LNCAP (cell line): ENCODE measurements around the gene ACACA.

ENCODE experiments used
- TF ChIP-seq, protein P1 (sequence below): fragments of 450-650 bp; IDR thresholded peaks from 2 replicates; pipeline ENCODE4 v1.5.1; 2017; ENCODE audit warnings: mild to moderate bottlenecking

Gene ACACA

DNA sequence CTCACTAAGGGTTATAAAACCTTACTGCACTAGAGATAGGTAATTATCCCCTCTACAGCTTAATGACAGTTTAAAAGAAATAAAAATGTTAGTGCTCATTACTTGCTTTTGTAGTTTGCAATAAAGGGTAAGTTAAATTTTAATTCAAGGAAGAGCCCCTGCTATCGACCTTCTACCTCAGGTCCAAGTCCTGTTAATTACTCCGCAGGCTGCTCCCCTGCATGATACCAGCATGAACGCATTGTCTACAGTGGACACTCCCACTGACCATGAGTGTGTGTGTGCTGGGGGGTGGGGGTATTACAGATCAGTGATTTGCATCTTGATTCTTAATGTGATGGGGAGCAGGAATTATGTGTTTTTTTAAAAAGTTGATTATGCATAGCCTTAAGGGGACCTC is 354.8 kb downstream of the ACACA start:
- TF ChIP-seq, protein P1, sequence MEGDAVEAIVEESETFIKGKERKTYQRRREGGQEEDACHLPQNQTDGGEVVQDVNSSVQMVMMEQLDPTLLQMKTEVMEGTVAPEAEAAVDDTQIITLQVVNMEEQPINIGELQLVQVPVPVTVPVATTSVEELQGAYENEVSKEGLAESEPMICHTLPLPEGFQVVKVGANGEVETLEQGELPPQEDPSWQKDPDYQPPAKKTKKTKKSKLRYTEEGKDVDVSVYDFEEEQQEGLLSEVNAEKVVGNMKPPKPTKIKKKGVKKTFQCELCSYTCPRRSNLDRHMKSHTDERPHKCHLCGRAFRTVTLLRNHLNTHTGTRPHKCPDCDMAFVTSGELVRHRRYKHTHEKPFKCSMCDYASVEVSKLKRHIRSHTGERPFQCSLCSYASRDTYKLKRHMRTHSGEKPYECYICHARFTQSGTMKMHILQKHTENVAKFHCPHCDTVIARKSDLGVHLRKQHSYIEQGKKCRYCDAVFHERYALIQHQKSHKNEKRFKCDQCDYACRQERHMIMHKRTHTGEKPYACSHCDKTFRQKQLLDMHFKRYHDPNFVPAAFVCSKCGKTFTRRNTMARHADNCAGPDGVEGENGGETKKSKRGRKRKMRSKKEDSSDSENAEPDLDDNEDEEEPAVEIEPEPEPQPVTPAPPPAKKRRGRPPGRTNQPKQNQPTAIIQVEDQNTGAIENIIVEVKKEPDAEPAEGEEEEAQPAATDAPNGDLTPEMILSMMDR, result no peak

DNA sequence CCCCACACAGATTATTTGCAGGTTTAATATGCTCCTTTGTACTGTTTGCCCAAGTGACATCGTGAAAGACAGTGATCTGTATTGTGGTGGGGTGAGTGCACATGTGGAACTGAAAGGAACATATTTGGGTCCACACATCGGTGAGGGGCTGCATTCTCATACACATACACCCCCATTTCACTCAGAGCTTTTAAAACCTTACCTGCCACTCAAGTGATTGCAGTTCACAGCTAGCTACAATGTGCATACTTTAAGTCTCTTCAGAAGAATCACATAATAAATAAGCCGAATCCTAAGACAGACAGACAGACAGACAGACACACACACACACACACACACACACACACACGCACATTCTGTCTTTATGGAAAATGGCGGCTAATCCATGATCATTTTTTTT is 355.3 kb downstream of the ACACA start:
- TF ChIP-seq, protein P1, result no peak

DNA sequence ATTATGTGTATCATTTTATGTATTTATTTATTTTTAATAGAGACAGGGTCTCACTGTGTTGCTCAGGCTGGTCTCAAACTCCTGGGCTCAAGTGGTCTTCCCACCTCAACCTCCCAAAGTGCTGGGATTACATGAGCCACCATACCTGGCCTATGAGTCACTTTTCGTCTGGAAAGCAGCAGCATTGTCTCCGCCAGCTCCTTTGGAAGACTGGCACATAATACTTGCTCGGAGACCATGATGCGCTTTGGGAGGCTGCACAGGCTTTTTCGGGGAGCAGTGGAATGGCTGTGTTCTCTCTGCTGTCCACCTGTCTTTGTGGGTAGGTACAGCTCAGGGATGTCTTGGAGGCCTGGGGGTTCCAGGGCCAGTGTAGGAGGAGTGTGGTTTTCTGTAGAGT is 355.7 kb downstream of the ACACA start:
- TF ChIP-seq, protein P1, result no peak

DNA sequence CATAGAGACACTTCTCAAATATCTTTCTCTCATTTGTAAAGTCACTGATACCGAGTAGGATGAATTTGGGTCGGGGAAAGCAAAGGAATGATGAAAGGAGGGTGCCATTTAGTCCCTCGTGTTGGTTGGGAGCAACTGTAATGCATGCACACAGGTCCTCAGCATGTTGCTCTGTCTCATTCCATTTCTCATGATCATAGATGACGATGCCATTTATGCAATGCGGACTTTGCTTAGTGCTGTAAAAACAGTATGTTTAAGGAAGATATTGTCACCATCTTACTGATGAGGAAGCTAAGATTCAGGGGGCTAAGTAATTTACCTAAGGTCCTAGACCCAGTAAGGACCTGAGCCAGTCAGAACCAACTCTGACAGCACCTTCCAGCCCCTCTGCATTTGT is 357.8 kb downstream of the ACACA start:
- TF ChIP-seq, protein P1, result no peak

DNA sequence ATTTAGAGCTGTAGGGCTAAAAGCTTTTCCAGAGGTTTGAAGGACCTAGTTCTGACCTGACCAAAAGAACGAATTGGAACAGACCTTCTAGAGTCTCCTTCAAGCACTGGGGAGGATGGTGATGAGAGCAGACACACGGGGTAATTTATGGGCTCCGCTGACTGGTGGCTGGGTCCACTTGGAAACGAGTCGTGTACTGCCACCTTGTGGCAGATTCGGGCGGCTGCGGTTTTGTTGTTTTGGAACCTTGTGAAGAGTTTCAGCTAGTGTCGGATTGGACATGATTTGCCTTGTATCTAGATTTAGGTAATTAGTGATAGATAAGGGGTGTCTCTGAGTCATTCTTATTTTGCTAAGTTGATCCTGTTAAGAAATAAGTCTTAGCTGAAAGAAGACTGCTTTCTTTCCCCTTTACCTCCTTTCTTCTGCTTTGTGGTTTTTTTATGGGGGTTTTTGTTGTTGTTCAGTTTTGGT is 359.0 kb downstream of the ACACA start:
- TF ChIP-seq, protein P1, result peak; percentile 91

DNA sequence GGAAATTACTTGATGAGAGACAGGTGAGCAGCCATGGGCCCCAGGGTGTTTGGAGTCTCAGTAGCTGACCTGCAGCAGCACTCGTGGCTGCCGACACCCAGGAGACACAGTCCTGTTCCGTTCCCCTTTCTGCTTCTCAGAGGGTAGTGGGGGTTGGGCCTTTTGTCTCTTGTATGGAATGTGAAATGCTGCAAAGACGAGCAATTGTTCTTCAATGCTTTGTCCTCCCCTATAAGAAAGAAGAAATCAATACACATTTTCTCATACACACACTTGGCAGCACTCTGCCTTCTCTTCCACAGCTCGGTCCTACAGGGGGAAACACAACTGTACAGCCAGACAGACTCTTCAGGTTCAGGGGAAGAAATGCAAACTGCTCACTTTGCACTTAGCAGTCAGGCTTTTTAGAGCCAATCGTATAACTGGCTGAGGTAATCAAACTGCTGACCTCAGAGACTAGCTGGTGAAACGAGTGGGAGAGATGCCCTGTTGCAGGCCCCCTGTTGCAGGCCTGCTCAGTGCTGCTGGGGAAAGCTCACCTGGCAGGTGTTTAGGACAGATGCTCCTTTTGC is 361.2 kb downstream of the ACACA start:
- TF ChIP-seq, protein P1, result no peak

DNA sequence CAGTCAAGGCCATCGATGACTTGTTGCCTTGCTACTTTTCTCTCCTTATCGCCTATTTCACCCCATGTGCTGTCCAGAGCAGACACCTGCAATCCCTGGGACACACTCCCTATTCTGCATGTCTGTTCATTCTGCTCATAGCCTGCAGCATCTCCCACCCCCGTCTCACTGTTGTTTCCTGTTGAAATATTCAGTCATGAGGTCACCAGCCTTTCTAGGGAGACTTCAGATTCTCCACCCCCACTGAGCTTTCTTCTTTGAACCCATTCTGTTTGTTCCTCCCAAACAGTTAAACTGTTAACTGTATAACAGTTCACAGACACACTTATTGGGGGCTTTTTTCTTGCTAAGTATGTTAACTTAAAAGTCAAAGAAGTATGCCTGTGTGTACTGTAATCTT is 363.4 kb downstream of the ACACA start:
- TF ChIP-seq, protein P1, result no peak

DNA sequence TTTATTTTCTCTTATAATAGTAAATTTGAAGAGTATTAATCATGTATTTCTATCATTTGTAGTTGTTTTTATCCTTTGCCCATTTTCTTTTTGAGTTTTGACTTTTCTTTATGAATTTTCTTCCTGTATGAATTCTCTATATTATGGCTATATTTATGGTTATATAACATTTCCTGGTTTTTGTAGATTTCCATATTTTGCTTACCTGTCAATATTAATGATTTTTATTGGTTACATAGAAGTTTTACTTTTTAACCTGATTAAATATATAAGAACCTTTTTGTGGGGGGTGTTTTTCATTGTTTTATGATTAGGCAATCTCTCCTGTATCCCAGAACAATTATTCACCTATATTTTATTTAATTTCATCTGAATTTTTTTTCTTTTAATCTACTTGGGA is 364.7 kb downstream of the ACACA start:
- TF ChIP-seq, protein P1, result no peak
